ENCODE results near the gene MRPL18.

The MRPL18 gene

GRCh38 chr6:159842035-159842434 is 51.8 kb downstream of the MRPL18 start:
- H3K4me3 ChIP-seq (ENCODE audit: low read depth, low read length), result no peak overlapping the region
- TF ChIP-seq CTCF (IDR thresholded peaks at IDR 0.05; ENCODE audit: control insufficient read depth, extremely low read depth, insufficient read depth), result peak; percentile 49
- DNase-seq (ENCODE audit: low read depth), result no peak

- DNase-seq (ENCODE audit: low read depth), result no peak
- no peak for TF ChIP-seq CTCF (IDR thresholded peaks at IDR 0.05; ENCODE audit: control insufficient read depth, extremely low read depth, insufficient read depth)
- no peak overlapping the region for H3K4me3 ChIP-seq (ENCODE audit: low read depth, low read length)
Measured at GRCh38 chr6:159844737-159845645, 54.7 kb downstream of the MRPL18 start.

All from LNCaP clone FGC (cell line).